Spleen (tissue), 3 donors: ENCODE results near the gene KTI12.

Experiments used
- POLR2A ChIP-seq, 3 donors: fragments of 450-650 bp; IDR thresholded peaks; one replicate each; pipeline ENCODE4 v1.5.1; 2017; ENCODE audit warnings: antibody characterized with exemption in 3 of 3, mild to moderate bottlenecking in 1 of 3
- POLR2AphosphoS5 ChIP-seq, 3 donors: sonication (generic); formaldehyde crosslinking; IDR thresholded peaks; one replicate each; pipeline ENCODE4 v1.5.1; 2017; ENCODE audit warnings: antibody characterized with exemption in 3 of 3

DNA sequence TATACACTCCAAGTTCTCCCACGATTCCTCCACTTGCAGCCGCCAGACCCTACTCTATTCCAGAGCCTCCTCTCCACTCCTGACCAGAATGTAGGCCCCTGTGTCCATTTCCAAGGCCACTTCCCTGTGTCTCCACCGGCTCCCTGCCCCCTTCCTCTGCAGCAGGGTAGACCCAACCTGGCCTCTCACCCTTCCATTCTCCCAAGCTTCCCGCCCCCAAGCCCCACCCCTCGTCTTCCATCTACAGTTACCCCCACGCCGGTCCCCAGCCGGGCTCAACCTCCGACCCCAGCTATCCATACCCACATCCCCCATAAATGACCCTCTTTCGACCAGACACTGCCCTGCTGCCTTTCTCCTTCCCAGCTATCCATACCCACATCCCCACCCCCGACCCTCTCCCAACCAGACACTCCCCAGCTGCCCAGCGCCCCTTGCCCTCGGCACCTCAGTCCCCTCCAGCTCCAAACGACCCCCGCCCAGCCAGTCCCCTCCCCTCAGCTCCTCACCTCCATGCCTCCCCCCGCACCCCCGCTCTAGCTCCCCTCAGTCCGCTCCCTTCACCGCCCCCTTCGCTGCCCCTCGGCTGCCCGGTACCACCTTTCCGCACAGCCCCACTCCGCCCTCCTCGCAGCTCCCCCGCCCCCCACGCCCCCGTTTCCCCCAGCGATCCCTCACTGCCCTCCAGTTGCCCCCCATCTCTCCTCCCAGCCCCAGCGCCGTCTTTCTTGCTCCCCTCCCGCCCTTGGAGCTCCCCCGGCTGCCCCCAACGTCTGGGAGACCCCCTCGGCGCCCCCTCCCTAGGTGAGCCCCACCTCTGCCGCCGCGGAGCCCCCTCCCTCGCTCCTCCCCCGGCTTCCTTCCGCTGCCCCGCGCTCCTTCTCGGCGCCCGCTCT is 43.8 kb downstream of the KTI12 start:
- TF ChIP-seq POLR2AphosphoS5 (IDR thresholded peaks at IDR 0.05) (no peak), POLR2A (IDR thresholded peaks at IDR 0.05) (no peak)
